GM12875 (cell line): Measurements from ENCODE around the gene ADRA2A.

ENCODE experiments used
- H3K4me3 ChIP-seq: one replicate; pipeline ENCODE4 v1.5.1; 2011; ENCODE audit warnings: low read depth, low read length, control low read depth
- TF ChIP-seq, protein P1 (sequence below): IDR thresholded peaks from 2 replicates; pipeline ENCODE4 v1.5.1; 2011; ENCODE audit warnings: low read depth, mild to moderate bottlenecking, control low read depth, inconsistent platforms, low read length, moderate library complexity, borderline replicate concordance; ENCODE audit not compliant: insufficient read depth

ADRA2A gene

DNA sequence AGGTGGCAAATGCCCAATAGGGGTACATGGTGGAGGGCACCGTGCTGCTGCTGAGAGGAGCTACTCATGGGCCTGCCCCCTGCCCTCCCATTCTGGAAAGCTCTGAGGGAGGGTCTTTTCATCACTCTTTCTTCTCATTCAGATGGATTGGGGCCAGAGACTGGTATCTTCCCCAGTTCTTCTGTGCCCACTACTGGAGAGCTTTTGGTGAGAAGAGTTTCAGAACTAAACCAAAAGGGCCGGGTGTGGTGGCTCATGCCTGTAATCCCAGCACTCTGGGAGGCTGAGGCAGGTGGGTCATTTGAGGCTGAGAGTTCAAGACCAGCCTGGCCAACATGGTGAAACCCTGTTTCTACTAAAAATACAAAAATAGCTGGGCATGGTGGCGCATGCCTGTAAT, 12.5 kb downstream of the ADRA2A start:
- TF ChIP-seq, protein P1, sequence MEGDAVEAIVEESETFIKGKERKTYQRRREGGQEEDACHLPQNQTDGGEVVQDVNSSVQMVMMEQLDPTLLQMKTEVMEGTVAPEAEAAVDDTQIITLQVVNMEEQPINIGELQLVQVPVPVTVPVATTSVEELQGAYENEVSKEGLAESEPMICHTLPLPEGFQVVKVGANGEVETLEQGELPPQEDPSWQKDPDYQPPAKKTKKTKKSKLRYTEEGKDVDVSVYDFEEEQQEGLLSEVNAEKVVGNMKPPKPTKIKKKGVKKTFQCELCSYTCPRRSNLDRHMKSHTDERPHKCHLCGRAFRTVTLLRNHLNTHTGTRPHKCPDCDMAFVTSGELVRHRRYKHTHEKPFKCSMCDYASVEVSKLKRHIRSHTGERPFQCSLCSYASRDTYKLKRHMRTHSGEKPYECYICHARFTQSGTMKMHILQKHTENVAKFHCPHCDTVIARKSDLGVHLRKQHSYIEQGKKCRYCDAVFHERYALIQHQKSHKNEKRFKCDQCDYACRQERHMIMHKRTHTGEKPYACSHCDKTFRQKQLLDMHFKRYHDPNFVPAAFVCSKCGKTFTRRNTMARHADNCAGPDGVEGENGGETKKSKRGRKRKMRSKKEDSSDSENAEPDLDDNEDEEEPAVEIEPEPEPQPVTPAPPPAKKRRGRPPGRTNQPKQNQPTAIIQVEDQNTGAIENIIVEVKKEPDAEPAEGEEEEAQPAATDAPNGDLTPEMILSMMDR: no peak
- H3K4me3 ChIP-seq: no peak overlapping the region

DNA sequence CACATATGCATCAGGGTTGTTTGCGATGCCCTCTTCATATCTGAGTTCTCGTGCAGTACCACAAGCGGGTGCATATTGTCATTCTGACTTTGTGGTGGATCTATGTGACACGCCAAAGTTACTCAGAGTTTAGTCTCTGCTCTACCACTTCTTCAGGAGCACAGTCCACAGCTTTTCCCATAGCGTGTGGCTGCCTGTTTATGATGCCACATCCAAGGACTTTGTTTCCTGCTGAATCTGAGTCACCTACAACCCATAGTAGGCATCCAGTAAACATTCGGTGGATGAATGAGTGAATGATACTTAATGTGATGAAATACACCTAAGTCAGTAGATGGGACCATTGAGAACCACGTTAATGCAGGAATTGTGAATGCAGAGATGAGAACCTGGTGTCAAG, 15.0 kb downstream of the ADRA2A start:
- no peak overlapping the region for H3K4me3 ChIP-seq
- TF ChIP-seq, protein P1: no peak

DNA sequence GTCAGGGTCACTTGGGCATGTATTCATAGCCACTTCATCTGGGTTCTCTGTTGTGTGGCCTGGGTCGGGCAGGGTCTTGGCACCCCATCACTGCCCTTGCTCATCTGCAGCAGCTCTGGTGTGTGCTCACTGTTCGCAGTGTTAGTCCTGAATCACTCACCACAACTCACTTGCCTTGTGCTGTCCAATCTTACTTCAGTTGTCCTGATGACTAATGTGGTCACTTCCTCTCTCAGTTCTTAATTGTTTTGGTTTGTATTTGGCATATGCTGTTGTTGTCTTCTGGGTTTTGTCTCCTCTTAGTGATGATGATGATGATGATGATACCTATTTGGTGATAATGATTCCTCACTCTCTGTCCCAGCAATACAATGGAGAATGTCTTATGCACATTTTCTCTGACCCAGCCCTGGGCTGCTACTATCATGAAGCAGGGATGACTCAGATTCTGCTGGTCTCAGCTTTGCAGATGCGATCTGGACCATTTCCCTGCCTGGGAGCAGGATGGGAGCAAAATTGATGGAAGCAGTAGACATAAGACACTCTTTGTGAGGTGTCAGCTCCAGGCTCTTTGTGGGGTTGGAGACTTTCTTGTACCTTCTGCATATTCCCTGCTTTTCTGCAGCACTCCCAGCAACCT, 17.0 kb downstream of the ADRA2A start:
- TF ChIP-seq, protein P1: no peak
- H3K4me3 ChIP-seq: no peak overlapping the region

DNA sequence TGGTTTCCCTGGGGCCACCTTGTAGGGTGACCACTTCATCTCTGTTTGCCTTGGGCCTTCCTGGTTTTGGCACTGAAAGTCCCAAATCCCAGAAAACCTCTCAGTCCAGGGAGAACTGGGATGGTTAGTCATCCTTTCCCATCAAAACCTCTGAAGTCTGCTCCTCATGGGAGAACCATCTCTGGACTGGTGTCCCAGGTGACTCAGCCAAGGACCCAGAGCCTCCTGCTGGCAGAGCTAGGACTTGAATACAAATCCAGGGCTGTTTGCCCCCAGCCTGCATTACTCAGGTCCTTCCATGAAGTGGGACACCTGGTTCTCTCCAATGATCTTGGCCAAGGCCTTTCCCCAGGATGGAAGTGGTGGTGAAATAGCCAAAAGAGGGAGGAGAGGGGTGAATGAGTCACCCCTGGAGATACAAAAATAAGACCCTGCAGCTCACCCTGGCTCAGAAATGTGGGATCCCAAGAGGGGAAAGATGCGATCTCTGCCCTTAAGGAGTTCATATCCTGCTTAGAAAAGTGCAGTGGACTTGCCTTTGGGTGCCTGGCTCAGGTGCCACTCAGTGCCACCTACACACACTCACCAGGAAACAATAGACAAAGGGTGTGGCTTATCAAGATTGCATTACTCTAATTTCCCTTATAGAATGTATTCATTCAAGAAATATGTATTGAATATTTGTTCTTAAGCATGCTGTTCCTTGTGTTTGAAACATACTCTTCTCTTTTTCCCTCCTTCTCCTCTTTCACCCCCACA, 22.0 kb downstream of the ADRA2A start:
- H3K4me3 ChIP-seq: no peak overlapping the region
- TF ChIP-seq, protein P1: no peak

DNA sequence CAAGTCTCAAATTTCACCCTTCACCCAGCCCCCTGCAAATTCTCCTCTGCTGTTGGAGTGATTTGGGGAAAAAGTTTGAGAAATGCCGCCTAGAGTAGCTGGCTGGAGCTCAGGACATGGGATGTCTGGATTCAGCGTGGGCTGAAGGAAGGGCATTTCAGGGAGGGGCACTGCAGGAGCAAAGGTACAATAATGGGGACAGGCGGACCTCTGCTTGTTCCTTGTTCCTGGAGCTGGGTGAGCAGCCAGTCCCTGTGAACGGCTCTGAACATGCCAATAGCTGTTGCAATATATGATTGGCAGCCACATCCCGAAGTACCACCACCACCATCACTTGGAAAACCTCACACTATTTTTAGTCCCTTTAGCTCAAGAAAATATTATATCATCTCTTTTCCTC, 23.4 kb downstream of the ADRA2A start:
- TF ChIP-seq, protein P1: no peak
- no peak overlapping the region for H3K4me3 ChIP-seq

DNA sequence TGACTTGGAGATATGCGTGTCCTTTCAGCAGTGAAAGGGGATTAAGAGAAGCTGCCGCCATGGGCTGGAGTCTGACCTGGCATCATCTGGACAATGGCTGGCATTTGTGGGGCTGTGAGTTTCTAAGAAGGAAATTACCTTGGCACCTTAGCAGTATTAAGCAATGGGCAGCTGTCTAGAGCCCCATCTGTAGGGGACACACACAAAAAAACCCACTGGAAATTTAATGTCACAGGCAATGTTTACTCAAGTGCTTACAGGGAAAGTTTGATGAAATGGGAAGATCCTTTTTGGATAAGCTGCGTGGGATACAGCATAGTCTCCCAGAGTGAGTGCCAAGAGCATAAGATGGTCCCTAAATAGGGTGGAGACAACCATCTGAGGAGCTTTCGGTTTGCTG, 25.0 kb downstream of the ADRA2A start:
- TF ChIP-seq, protein P1: no peak

DNA sequence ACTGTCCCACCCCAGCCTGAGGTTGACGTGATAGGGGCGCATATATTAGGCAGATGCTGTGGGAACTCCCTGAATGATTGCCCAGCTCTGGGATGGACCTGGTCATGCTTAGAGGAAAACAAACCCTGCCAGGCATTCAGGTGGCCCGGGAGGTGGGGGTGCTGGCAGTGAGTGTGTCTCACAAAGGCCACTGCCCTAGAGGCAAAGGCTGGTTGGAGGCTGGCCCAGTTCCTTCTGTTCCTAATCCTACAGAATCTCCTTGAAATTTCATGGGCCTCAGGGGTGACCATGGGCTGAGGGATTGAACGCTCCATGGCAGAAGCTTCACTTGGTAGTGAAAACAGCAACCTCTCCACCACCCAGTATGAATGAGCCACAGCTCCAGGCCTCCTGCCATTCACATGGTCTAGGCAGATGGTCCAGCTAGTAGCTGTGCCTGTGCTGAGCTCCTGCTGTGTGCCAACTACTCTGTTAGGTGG, 25.6 kb downstream of the ADRA2A start:
- no peak overlapping the region for H3K4me3 ChIP-seq
- TF ChIP-seq, protein P1: no peak

More for the DNA sequence above, 25.0 kb downstream of the ADRA2A start:
- H3K4me3 ChIP-seq: no peak overlapping the region
